Activated gamma-delta T cell treated with Interleukin-2 at 50 U/mL for 16 hours (primary cell): ENCODE results near the gene CHMP4A.
"Not testable (repeated sequence)": the region's sequence is repeated elsewhere in the genome, so short reads cannot be mapped to it uniquely, and the experiment has no call there.

Source experiments
- DNase-seq: peaks from one replicate; pipeline ENCODE4 v3.0.0-alpha.2; 2020

CHMP4A gene

GRCh38 chr14:24222987-24223386, 9.7 kb upstream of the CHMP4A start:
- not testable (repeated sequence) for DNase-seq

- DNase-seq, result no peak
Measured at GRCh38 chr14:24219521-24219920, 6.2 kb upstream of the CHMP4A start.

- DNase-seq, result no peak
Measured at GRCh38 chr14:24219080-24219479, 5.8 kb upstream of the CHMP4A start.

- DNase-seq, result not testable (repeated sequence)
Measured at GRCh38 chr14:24216876-24217275, 3.6 kb upstream of the CHMP4A start.

- no peak for DNase-seq
Measured at GRCh38 chr14:24216345-24216699, 3.0 kb upstream of the CHMP4A start.

- peak; percentile 83 for DNase-seq
Measured at GRCh38 chr14:24215495-24216344, 2.4 kb upstream of the CHMP4A start, which contains the start of gene MDP1. Gene MDP1, minus strand, starts transcription at chr14:24216066. Its CDS starts 111 bp downstream, at chr14:24215955.

- no peak for DNase-seq
Measured at GRCh38 chr14:24213866-24214662, 776 bp upstream of the CHMP4A start.

- no peak for DNase-seq
Measured at GRCh38 chr14:24211311-24211710, 2.0 kb downstream of the CHMP4A start.

- DNase-seq, result no peak
Measured at GRCh38 chr14:24207625-24208024, 5.7 kb downstream of the CHMP4A start.

- DNase-seq, result no peak
Measured at GRCh38 chr14:24207104-24207551, 6.2 kb downstream of the CHMP4A start.

GRCh38 chr14:24206260-24207103, 6.8 kb downstream of the CHMP4A start:
- DNase-seq, result no peak

GRCh38 chr14:24204163-24205146, 8.8 kb downstream of the CHMP4A start:
- no peak for DNase-seq

GRCh38 chr14:24203249-24203886, 9.9 kb downstream of the CHMP4A start:
- DNase-seq, result not testable (repeated sequence)

GRCh38 chr14:24202538-24202937, 10.8 kb downstream of the CHMP4A start:
- DNase-seq, result not testable (repeated sequence)

GRCh38 chr14:24198814-24199524, 14.3 kb downstream of the CHMP4A start:
- no peak for DNase-seq

GRCh38 chr14:24197056-24197450, 16.2 kb downstream of the CHMP4A start:
- DNase-seq, result no peak

GRCh38 chr14:24196071-24197055, 16.9 kb downstream of the CHMP4A start:
- DNase-seq, result no peak

- DNase-seq, result peak; percentile 86
Measured at GRCh38 chr14:24195186-24196070, 17.9 kb downstream of the CHMP4A start, which contains the start of gene TM9SF1. Gene TM9SF1, minus strand, starts transcription at chr14:24195441. Its CDS starts 422 bp downstream, at chr14:24195019.
